HUDEP-2 (cell line): ENCODE results near the gene TIRAP.

ENCODE experiments used
- DNase-seq, 76 experiments: peaks; one replicate each; lab custom pipeline; 2025; ENCODE audit not compliant: unreplicated experiment in 76 of 76; lab: John Stamatoyannopoulos, UW

TIRAP gene

GRCh38 chr11:126318574-126319373 is 35.9 kb downstream of the TIRAP start:
- no peak for DNase-seq

- DNase-seq: no peak
These were observed 36.5 kb downstream of the TIRAP start for GRCh38 chr11:126319374-126319740.

- no peak for DNase-seq
These were observed 40.1 kb downstream of the TIRAP start for GRCh38 chr11:126322996-126323395.

GRCh38 chr11:126327281-126328000 is 44.5 kb downstream of the TIRAP start:
- DNase-seq: no peak

GRCh38 chr11:126328001-126328390 is 45.1 kb downstream of the TIRAP start:
- no peak for DNase-seq

- DNase-seq: no peak
These were observed 45.6 kb downstream of the TIRAP start for GRCh38 chr11:126328444-126328843.

- no peak for DNase-seq
These were observed 46.2 kb downstream of the TIRAP start for GRCh38 chr11:126328938-126329643.

- no peak for DNase-seq
These were observed 46.8 kb downstream of the TIRAP start for GRCh38 chr11:126329644-126330211.

GRCh38 chr11:126331286-126331685 is 48.4 kb downstream of the TIRAP start:
- no peak for DNase-seq

- DNase-seq: peak in 38 of 76 experiments; percentile 9 to 62 (median 30)
These were observed 49.4 kb downstream of the TIRAP start for GRCh38 chr11:126332221-126332711.

GRCh38 chr11:126333142-126333541 is 50.2 kb downstream of the TIRAP start:
- no peak for DNase-seq

- no peak for DNase-seq
These were observed 52.0 kb downstream of the TIRAP start for GRCh38 chr11:126334659-126335462.

GRCh38 chr11:126335463-126335760 is 52.5 kb downstream of the TIRAP start:
- DNase-seq: no peak

GRCh38 chr11:126336138-126336541 is 53.2 kb downstream of the TIRAP start:
- no peak for DNase-seq

GRCh38 chr11:126336671-126337101 is 53.8 kb downstream of the TIRAP start:
- no peak for DNase-seq

GRCh38 chr11:126337126-126337473 is 54.2 kb downstream of the TIRAP start:
- no peak for DNase-seq

- DNase-seq: no peak
These were observed 54.8 kb downstream of the TIRAP start for GRCh38 chr11:126337474-126338241.

- DNase-seq: no peak
These were observed 55.6 kb downstream of the TIRAP start for GRCh38 chr11:126338346-126339055.
